Stimulated activated CD4-positive, alpha-beta T cell treated with anti-CD3 and anti-CD28 coated beads, Interleukin-2, amount 100 ng/mL, for 48 hours (primary cell): ENCODE results near the gene S100A16.

Source experiments
- DNase-seq, 2 donors: peaks; one replicate each; pipeline ENCODE4 v3.0.0-alpha.2; 2020

S100A16 gene

DNA sequence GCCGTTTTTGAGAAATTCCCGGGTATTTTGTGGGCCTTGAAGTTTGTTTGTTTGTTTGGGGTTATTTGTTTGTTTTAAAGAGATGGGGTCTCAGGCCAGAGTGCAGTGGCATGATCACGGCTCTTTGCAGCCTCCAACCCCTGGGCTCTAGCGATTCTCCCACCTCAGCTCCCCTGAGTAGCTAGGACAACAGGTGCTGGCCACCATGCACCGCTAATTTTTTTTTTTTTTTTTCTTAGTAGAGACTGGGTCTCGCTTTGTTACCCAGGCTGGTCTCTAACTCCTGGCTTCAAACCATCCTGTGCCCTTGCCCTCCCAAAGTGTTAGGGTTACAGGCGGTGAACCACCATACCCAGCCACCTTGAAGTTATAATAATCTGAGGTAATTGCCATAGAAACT is 22.9 kb upstream of the S100A16 start:
- no peak for DNase-seq

DNA sequence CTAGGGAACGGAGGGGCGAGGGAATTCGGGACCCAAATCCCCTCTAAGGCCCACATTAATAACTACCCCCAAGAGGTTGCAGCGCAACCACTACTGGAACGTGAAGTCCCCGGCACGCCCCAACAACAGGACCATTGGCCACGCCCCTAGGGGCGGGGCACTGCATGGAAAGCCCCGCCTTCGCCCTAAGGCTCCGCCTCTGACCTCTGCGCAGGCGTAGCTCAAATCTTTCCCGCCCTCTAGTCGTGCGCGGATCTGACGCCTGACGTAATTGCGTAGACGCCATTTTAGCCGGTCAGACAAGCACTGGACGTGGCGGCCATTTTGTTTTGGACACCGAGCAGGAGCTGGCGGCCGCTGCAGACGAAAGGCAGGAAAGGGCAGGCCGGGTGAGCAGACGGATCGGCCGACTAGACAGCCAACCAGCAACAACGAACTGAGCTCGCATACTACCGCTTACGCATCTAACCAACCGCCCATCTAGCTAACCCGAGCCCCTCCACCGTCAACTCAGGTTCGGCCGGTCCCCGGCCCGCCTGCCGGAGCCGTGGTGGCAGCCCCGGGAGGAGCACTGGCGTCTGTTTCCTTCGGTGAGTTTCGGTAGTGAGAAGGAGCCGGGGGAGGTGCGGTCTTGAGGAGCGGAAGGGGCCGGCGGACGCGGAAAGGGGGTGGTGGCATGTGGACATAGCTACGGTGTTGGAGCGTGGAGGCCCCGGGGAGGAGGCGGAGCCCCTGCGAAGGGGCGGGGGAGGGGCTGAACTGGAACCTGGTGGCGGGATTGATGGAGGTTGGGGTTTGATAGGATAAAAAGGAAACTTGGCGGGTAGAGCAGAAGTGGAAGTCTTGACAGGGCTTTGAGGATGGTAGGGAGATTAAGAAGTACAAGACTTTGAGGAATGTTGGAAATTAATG is 21.1 kb upstream of the S100A16 start, which contains the start of gene CHTOP:
CHTOP (plus strand) TSS at position 313 of the 912 bp plus-strand sequence. CDS start 2,523 bp downstream, outside the sequence.
- peak; percentile 96 to 98 for DNase-seq

DNA sequence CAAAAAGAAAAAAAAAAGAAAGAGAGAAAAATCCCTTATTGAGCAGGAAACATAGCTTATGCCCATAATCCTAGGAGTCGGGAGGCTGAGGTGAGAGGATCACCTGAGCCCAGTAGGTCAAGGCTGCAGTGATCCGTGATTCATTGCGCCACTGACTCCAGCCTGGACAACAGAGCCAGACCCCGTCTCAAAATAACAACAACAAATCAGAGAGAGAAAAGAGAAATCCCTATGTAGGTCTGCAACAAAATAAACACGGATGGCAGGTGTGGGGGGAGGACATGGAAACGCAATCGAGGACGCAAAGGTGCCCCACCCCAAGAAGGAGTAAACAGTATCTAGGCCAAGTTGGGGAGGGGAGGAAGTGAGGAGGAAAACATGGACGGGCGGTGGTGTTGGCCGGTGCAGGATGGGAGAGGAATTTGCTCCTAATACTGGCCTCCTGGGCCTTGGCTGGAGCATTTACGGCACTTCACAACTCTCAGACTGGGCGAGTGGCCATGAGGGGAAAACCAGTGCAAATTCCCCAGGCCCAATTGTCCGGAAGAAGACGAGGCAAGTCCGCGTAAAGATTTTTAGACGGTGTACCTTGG is 20.3 kb upstream of the S100A16 start:
- DNase-seq, result no peak

DNA sequence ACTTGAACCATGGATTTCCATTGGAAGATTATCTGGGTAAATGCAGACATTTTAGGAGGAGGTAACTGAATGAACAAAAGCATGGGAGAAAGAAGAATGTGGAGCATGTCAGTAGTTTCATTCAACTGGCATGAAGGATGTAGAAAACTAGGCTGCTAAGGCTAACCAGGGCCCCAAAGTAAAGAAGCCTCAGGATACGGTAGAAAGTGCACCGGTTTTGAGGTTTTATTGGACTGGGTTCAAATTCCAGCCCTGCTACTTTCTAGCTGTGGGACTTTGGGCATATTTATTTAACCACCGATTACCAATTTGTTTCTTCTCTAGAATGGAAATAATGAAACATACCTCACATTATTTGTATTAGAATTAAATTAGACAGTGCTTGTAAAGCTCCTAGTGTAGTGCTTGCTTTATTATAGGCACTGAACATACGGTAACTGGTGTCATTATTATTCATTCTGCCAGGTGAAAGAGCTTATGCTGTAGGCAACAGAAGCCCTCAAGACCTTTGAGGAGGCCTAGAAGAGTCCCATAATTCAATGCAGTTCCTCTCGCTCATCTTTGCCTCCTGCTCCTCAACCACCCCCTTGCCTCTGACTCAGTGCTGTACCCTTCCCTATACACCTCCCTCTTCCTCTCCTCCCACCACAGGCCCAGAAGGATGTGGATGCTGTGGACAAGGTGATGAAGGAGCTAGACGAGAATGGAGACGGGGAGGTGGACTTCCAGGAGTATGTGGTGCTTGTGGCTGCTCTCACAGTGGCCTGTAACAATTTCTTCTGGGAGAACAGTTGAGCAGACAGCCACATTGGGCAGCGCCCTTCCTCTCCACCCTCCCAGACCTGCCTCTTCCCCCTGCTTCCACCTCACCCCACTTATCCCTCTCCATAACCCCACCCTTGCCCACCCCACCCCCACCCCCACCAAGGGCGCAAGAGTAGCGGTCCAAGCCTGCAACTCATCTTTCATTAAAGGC is 18.4 kb upstream of the S100A16 start:
- no peak for DNase-seq

DNA sequence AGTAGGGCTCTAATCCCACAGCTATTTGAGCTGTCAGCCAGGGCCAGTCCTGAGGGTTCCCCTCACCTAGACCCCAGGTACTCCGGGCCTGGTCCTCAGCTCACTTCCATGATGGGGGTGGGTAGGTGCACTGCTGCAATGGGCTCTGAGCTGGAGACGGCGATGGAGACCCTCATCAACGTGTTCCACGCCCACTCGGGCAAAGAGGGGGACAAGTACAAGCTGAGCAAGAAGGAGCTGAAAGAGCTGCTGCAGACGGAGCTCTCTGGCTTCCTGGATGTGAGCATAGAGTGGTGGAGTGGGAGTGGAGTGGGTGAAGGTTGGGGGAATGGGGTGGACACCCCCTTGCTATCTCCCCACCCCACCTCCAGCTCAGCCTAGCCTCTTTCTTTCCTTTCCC is 17.4 kb upstream of the S100A16 start:
- no peak for DNase-seq

DNA sequence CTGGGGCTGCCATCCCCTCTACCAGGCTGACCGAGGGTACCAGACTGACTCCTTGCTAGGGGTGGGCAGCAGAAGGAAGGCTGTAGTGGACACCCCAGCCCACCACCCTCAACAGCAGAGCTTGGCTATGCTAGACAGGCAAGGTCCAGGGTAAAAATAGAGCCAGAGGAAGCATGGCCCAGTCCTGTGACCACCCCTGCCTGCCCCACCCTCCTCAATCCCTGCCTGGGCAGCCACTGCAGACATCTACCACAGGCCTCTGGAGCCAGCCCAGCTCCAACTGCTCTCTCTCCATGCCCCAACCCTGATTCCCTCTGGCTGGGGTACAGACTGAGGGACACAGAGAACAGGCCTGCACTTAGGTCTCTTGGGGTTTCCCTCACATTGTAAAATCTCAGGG is 17.0 kb upstream of the S100A16 start:
- DNase-seq, result no peak

DNA sequence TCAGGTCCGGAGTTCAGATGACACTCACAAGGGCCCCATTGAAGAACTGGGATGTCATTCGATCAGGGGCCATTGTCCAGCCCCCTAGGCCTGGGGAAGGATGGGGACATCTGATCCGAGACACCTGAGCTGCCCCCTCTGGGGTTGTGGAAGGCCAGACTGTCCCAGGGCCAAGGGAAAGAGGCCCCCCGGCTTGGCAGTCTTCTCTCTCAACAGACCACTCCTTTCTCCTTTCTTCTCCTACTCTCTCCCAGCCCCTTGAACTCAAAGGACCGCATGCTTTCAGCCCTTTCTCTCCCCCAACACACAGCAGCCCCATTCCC is 16.4 kb upstream of the S100A16 start:
- DNase-seq, result no peak

DNA sequence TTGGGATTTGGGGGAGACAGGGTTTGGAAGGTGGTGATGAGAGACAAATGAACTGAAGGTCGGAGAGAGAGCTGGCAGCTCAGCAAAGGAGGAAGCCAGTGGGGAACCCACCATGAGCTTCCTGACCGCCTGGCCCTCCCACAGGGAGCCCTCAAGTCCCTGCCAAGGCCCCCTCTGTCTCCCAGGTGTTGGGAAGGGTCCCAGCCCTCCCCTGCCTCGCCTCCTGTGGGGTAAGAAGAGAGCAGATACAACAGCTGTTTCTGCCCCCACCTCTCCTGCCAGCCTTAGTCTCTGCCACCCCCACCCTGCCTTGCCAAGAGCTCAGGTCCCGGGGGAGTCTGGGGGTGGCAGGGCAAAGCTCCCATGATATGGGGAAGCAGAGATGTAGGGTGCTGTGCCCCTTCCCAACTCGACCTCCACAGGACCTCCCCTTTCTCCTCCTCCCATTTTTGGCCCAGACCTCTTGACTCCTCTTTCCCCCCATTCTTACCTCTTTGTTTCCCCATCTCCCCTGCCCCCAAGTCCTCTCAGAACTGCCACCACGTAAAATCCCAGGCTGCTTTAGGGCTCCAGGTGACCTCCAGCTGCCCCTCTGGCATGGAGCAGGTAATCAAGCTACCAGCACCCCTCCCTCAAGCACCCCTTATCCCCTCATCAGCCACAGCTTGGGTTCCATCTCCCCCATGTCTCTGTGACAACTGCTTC is 15.9 kb upstream of the S100A16 start:
- DNase-seq, result no peak

DNA sequence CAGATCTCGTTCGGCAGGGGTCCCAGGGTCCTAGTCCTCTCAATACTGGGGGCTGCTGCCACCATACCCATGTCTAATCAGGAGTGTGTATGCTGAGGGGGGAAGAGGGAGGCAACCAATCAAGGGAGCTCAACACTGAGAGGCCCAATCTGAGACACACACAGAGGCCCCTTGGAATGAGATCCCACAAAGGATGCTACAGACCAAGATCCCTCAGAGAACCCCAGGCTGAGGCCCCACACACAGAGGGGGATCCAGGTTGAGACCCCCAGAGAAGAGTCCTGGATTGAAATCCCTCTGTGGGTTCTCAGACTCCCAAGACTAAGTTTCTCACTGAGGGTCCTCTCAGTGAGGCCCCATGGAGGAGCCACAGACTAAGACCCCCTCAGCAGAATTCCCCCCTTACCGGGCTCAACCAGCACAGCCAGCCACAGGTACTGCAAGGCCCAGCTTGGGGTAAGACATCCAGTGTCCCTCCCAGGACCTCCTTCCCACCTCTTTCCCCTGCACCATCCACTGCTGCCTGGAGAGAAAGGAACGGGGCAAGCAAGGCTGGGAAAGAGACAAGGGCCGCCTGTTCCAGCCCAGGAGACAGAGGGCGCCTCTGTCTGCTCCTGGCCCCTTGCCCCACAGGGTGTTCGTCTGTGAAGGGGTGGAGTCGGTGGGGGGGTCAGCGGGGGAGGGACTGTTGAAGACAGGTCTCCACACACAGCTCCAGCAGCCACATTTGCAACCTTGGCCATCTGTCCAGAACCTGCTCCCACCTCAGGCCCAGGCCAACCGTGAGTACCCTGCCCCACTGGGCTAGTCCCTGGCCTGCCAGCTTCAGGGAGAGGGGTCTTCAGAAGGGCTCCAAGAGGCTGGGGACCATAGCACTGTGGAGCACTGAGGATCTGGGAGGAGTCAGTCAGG is 15.0 kb upstream of the S100A16 start, which contains the start of gene S100A1:
S100A1 (plus strand) TSS at position 720 of the 912 bp plus-strand sequence. CDS start 2,088 bp downstream, outside the sequence.
- no peak for DNase-seq

DNA sequence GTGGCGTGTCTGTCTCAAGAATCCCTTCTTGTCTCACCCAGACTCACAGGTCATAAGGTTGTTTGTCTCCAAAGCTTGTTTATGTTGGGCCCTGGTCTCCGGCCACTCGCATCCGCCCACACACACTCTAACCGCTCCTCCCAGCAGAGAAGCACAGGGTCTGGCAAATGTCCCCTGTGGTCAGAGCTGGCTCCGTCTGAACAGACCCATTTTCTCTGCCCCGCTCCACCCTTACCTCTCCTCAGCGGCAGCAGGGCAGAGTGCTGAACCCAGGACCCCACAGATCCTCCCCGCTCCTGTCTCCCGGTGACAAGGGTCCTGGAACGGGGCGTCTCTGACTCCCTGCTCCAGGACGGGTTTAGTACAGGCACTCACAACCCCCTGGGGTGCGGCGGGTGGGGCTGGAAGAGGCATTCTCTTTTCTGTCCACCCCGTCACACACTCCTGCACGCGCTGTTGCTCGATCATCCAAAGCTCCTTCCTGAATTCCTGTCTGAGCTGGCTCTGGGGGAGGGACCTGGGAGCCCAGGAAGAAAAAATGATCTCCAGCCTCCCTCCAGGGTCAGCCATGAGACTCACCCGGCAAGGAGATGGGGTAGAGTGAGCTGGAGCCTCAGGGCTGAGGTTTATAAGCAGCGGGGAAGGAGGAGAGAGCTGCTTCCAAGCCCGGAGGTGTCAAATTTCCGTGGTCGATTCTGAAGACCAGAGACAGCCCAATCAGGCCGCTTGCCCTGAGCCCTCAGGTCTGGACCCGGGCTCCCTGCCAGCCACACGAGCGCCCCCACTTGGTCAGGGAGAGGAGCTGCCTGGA is 14.2 kb upstream of the S100A16 start, which contains the start of gene S100A13:
S100A13 (minus strand) TSS at position 602 of the 811 bp plus-strand sequence. CDS start 1,033 bp downstream, outside the sequence.
- no peak for DNase-seq

DNA sequence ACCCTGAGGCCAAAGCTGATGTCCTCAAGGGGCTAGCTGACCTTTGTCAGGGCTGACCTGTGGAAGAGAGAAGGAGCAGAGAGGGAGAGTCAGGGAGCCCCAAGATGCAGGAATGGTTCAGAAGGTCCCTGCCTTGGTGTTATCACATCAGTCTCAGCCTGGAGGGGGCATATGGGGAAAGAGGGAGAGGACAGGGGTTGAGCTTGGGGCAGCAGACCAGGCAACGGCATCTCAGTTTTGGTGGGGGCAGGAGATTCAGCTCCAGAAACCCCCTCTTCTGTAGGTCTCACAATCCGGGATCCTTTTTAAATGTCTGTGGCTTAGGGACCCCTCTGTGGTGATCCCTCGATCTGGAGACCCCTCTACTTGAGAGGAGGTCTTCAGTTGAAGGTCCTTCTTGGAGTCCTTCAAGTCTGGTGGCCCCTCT is 13.6 kb upstream of the S100A16 start:
- no peak for DNase-seq

DNA sequence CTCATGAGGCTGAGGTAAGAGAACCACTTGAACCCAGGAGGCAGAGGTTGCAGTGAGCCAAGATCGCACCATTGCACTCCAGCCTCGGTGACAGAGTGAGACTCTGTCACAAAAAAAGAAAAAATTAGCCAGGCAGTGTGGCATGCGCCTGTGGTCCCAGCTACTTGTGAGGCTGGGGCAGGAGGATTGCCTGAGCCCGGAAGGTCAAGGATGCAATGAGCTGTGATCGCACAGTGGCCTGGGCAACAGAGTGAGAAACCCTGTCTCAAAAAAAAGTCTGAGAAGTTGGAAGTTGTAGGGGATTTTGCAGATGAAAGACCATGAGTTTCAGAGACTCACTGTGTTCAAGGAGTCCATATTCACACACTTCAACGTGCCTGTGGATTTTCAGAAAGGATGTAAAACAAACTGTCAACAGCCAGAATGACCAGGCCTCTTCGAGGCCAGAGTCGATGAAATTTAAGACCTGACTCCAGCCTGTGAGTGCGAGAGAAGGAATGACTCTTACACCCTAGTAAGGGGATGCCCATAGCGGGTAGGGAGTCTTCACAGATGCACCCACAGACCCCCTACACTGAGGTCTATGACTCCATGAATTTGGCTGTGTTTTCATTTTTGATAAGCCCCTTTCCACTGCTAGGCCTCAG is 12.2 kb upstream of the S100A16 start:
- DNase-seq, result no peak

DNA sequence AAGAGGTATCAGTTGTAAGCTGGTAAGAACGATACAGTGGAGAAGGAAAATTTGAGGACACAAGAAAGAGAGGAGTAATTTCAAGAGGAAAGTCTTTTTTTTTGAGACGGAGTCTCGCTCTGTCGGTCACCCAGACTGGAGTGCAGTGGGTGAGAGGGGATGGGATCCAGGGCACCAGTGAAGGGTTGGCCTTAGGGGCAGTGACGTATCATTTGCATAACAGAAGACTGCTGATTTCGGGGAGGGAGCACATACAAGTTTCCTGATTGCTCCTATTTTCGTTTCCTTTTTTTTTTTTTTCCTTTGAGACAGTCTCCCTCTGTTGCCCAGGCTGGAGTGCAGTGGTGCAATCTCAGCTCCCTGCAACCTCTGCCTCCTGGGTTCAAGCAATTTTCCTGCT is 10.2 kb upstream of the S100A16 start:
- DNase-seq, result no peak

DNA sequence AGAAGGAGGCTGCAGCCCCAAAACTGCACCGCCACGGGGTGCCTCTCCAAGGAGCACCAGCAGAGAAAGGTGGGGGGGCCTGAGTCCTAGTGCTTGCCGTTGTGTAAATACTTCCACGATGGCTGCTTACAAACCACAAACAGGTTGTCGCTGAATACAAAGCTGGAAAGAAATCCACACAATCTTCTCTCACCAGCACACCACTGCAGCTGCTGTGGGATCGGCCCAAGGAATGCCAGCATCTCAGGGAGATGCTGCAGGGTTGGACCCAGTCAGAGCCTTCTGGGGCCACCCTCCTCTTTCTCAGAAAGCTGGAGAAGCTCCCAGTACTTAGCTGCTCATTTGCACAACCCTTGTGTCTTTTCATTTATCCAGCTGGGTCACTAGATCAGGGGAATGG is 6.2 kb upstream of the S100A16 start:
- DNase-seq, result no peak

DNA sequence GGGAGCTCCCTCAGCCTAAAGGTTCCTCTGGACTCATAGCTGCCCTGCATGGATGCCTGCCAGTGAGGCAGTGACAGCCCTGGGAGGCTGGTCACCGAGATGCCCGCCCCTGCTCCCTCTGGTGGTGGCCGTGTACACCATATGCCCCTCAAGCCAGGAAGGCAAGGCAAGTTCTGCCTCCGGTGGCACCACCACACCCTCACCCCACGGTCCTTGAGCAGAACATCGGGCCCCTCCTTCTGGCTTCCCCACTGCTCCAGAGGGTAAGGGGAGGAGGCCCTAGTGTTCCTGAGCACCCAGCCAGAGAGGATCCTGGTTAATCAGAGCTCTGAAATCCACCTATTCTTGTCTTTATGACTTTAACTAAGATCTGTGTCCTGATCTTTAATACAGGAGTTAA is 4.7 kb upstream of the S100A16 start:
- peak; percentile 63 to 75 for DNase-seq

DNA sequence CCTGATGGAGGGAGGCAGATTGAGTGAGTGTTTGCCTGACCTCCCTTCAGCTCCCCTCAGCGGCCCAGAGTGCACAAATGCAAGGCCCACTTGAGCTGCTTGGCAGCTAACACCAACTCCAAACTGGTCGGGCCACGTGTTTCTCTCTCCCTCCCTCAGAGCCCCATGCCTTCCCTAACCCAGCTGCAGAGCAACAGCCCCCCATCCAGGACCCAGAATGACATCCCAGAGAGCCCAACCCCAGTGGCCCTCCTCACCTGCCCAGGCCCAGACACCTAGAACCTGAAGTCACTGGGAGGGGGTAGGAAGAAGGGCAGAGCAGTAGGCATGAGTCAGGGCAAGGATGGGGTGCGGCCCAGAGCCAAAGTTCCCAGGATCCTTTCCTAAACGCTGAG is 4.0 kb upstream of the S100A16 start:
- no peak for DNase-seq

DNA sequence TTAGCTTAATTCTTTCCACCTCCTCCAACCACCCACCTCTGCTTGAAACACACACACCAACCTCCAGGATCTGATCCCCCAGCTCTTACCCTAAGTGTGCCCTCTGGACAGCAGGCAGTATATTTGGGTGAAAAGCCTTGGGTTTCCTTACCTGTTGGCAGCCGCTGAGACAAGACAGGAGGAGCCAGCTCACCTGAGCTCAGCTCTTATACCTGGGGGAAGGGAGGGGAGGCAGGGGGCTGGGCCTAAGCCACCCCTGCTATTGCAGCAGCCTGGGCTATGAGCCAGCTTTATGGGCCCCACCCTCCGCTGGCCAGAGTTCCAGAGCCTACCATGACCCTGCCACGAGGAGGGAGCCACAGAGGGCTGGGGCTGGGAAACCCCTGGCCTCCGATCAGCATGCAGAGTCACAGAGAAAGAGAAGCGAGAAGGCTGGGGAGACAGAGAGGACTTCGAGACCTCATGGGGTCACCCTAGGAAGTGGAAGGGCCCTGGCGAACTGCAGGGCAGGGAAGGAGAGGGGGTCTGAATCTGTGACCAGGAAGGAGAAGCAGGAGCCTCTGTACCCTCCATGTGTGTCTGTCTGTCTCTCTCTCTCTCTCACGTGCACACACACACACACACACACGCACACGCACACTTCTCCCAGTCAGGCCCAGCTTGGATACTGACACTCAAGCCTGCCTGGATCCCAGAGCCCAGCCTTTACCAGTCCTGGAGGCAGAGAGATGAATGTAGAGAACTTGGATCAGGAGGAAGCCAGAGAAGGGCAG is 3.4 kb upstream of the S100A16 start, which contains the start of gene S100A14:
S100A14 (minus strand) TSS at position 182 of the 773 bp plus-strand sequence. CDS start 467 bp downstream, outside the sequence.
- DNase-seq, result no peak

DNA sequence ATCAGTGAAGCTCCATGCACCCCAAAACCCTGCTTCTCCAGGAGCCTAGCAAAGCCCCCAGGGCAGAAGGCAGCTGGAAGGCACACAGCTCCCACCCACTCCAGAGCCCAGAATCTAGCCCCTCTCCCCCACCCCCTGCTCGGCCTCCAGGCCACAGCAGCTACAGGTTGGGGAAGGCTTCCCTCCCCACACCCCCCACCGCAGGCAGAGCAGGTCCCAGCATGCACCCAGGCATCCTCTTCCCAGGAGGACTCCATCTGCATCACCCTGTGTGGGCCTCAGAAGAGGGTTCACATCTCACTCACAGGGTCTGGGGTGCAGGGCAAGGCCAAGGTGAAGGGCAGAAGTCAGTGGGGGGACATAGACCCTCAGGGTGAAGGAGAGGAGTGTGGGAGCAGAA is 2.5 kb upstream of the S100A16 start:
- DNase-seq, result no peak

DNA sequence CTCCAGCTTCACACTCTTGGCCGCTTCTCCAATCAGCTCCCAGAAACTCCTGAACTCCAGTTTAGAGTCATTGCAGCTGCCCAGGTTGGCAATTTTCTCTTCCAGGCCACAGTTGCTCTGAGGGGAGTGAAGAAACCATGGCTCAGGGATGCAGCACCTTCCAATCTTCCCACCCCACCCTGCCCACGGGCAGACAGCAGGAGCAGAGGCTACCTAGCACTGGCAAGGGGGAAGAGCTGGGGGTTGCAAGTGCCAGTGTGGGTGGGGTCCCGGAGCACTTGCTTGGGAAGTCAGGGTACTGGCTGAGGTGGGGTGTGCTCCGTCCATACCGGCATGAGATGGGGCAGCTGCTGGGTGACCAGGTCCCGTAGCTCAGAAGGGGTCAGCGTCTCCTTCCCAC is 2.0 kb upstream of the S100A16 start:
- no peak for DNase-seq
